CD14-positive monocyte (primary cell): ENCODE results near the gene TMED10. TPM values are rescaled to one million over a fixed set of nuclear protein-coding genes. Genes with fewer than 3 reads are reported as not detected.

Experiments
- DNase-seq, 3 donors: peaks; one replicate each; pipeline ENCODE4 v3.0.0-alpha.2; 2011 to 2022
- H2AFZ ChIP-seq: 2 replicates; pipeline ENCODE4 v1.6.0; 2012; ENCODE audit warnings: mild to moderate bottlenecking, low read depth, low read length, inconsistent platforms; ENCODE audit not compliant: insufficient read depth, poor library complexity, severe bottlenecking
- H3K27ac ChIP-seq, 2 donors: 1 replicate in 1 of 2; 2 replicates in 1 of 2; pipeline ENCODE4 v1.5.1; 2012 to 2013; ENCODE audit warnings: low read length in 2 of 2, control low read depth in 1 of 2, inconsistent platforms in 1 of 2, low read depth in 1 of 2, mild to moderate bottlenecking in 1 of 2
- H3K27me3 ChIP-seq, 2 donors: one replicate each; pipeline versions ENCODE4 v1.6.0 to v1.6.1; 2011 to 2013; ENCODE audit warnings: low read length in 2 of 2; ENCODE audit not compliant: control insufficient read depth in 2 of 2, insufficient read depth in 2 of 2
- H3K36me3 ChIP-seq, 2 donors: replicated peaks in 1 of 2; 1 replicate in 1 of 2; 2 replicates in 1 of 2; pipeline versions ENCODE4 v1.5.1 to v1.6.1; 2012 to 2013; ENCODE audit warnings: low read length in 2 of 2, control low read depth in 1 of 2, inconsistent platforms in 1 of 2, mild to moderate bottlenecking in 1 of 2; ENCODE audit not compliant: insufficient read depth in 2 of 2, control insufficient read depth in 1 of 2
- H3K4me1 ChIP-seq, 2 donors: 1 replicate in 1 of 2; 2 replicates in 1 of 2; pipeline versions ENCODE4 v1.5.1 to v1.6.1; 2012 to 2013; ENCODE audit warnings: low read length in 2 of 2, control low read depth in 1 of 2, inconsistent platforms in 1 of 2, mild to moderate bottlenecking in 1 of 2, moderate library complexity in 1 of 2; ENCODE audit not compliant: insufficient read depth in 2 of 2, control insufficient read depth in 1 of 2
- H3K4me2 ChIP-seq: replicated peaks from 2 replicates; pipeline ENCODE3; 2012; ENCODE audit warnings: low read length, moderate library complexity, mild to moderate bottlenecking; ENCODE audit not compliant: poor library complexity, severe bottlenecking; ENCODE audit errors: extremely low read depth
- H3K4me3 ChIP-seq, 3 experiments: fragments of 200-600 bp in 1 of 3; sonication (generic) in 1 of 3; replicated peaks in 1 of 3; 1 replicate in 2 of 3; 2 replicates in 1 of 3; pipeline ENCODE4 v1.5.1; 2011 to 2013; ENCODE audit warnings: low read length in 3 of 3, mild to moderate bottlenecking in 3 of 3, control low read depth in 2 of 3, low read depth in 2 of 3, inconsistent platforms in 1 of 3, moderate library complexity in 1 of 3
- H3K79me2 ChIP-seq: 2 replicates; pipeline ENCODE4 v1.6.0; 2012; ENCODE audit warnings: mild to moderate bottlenecking, control low read depth, inconsistent platforms, low read length, moderate library complexity; ENCODE audit not compliant: insufficient read depth
- H3K9ac ChIP-seq: 2 replicates; pipeline ENCODE4 v1.6.0; 2017; ENCODE audit warnings: low read length, mild to moderate bottlenecking; ENCODE audit not compliant: insufficient read depth, poor library complexity, severe bottlenecking
- H3K9me3 ChIP-seq, 2 donors: replicated peaks in 1 of 2; 1 replicate in 1 of 2; 2 replicates in 1 of 2; pipeline versions ENCODE4 v1.5.1 to v1.6.1; 2012 to 2013; ENCODE audit warnings: low read length in 2 of 2, control low read depth in 1 of 2; ENCODE audit not compliant: control insufficient read depth in 1 of 2, insufficient read depth in 1 of 2
- H4K20me1 ChIP-seq: 2 replicates; pipeline ENCODE4 v1.6.0; 2012; ENCODE audit warnings: mild to moderate bottlenecking, low read length, control low read depth, moderate library complexity; ENCODE audit not compliant: insufficient read depth
- H3K27ac Mint-ChIP-seq, 7 donors: one replicate each; pipeline ENCODE4 v1.8.0; 2020; ENCODE audit warnings: mild to moderate bottlenecking in 7 of 7, mixed read lengths in 7 of 7, moderate library complexity in 6 of 7, inconsistent platforms in 2 of 7
- H3K27me3 Mint-ChIP-seq, 3 donors: one replicate each; pipeline ENCODE4 v1.8.0; 2021 to 2022; ENCODE audit warnings: low read depth in 3 of 3, mild to moderate bottlenecking in 3 of 3, mixed read lengths in 3 of 3, moderate library complexity in 3 of 3, inconsistent platforms in 1 of 3
- H3K36me3 Mint-ChIP-seq, 2 donors: one replicate each; pipeline ENCODE4 v1.8.0; 2020; ENCODE audit warnings: mixed read lengths in 2 of 2, inconsistent platforms in 1 of 2, mild to moderate bottlenecking in 1 of 2
- H3K4me1 Mint-ChIP-seq: one replicate; pipeline ENCODE4 v1.8.0; 2020; ENCODE audit warnings: mild to moderate bottlenecking, mixed read lengths
- H3K4me3 Mint-ChIP-seq, 2 donors: one replicate each; pipeline ENCODE4 v1.8.0; 2020; ENCODE audit warnings: mild to moderate bottlenecking in 2 of 2, mixed read lengths in 2 of 2, moderate library complexity in 1 of 2
- H3K9me3 Mint-ChIP-seq, 7 donors: one replicate each; pipeline ENCODE4 v1.8.0; 2020 to 2022; ENCODE audit warnings: mixed read lengths in 7 of 7, mild to moderate bottlenecking in 6 of 7, moderate library complexity in 6 of 7, inconsistent platforms in 2 of 7
- WGBS: methylation state at CpG from one replicate; pipeline ENCODE4 v1.1.5; 2013; ENCODE audit warnings: missing lambda C conversion rate; ENCODE audit not compliant: insufficient coverage; 5-methylcytosine and 5-hydroxymethylcytosine counted together
- intact Hi-C, 2 donors: fragments of 100-400 bp; cut with micrococcal nuclease; formaldehyde crosslinking; loops; one replicate each; pipeline versions ENCODE4 v1.15.0 to v1.15.1; 2023
- polyA plus RNA-seq, 3 donors: library from polyadenylated mRNA; depleted of rRNA in 1 of 3; unstranded in 2 of 3; stranded (reverse) in 1 of 3; fragments of 300-500 nt in 2 of 3; fragments of >200 nt in 1 of 3; fragmentation: Illumina TruSeq in 2 of 3; gene quantifications; 1 replicate in 2 of 3; 2 replicates in 1 of 3; pipeline ENCODE4 v1.2.3, GENCODE V29; 2012 to 2021
- TF ChIP-seq, protein P1 (sequence below): fragments of 200-600 bp; IDR thresholded peaks from one replicate; pipeline ENCODE4 v1.8.0; 2022; ENCODE audit warnings: antibody characterized with exemption, mild to moderate bottlenecking

The TMED10 gene
- polyA plus RNA-seq, 3 donors, result 98.5 to 243 (median 233) TPM

DNA sequence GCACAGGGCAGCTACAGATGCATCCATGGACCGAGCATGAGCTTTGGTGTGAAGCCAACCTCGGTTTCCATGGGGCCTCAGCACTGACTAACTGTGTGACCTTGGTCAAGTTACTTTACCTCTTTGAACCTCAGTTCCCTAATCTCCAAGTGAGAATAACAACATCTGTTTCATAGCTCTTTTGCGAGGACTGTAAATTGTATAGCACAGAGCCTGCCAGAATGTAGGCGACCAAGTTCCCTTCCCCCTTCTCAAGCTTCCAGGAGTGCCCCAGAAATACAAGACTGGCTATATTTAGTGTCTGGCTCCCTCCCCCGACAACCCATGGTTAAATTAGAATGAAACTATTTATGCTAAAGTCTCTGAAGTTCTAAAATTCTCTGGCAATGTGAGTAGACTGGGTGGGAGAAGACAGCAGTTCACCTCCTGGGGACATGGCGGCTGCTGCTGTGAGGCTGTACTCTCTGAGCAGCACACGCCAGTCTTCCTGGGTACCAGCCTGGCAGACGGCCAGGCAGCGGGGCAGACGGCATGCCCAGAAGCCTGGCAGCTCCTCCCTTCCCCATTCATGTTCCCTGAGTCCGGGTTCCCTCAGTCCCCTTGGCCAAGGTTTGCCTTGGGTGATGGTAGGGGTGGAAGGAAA, 22.0 kb upstream of the TMED10 start:
- Histone ChIP-seq H3K27ac (no peak overlapping the region), H3K9ac (no peak overlapping the region), H3K36me3 (no peaks in the 10 kb centered on the region), H3K4me2 (no peak overlapping the region), H2AFZ (no peak overlapping the region), H3K79me2 (no peaks in the 10 kb centered on the region), H3K9me3 (no peaks in the 10 kb centered on the region), H3K4me3 (no peak overlapping the region), H3K4me1 (peaks cover 26 to 36% of the 10 kb centered on the region in 2 donors), H4K20me1 (no peaks in the 10 kb centered on the region), H3K27me3 (no peaks in the 10 kb centered on the region)
- WGBS, result 93% methylated on average over 3 of the region's 11 CpGs
- H3K4me1 Mint-ChIP-seq, result peaks cover 38% of the 10 kb centered on the region
- TF ChIP-seq, protein P1, sequence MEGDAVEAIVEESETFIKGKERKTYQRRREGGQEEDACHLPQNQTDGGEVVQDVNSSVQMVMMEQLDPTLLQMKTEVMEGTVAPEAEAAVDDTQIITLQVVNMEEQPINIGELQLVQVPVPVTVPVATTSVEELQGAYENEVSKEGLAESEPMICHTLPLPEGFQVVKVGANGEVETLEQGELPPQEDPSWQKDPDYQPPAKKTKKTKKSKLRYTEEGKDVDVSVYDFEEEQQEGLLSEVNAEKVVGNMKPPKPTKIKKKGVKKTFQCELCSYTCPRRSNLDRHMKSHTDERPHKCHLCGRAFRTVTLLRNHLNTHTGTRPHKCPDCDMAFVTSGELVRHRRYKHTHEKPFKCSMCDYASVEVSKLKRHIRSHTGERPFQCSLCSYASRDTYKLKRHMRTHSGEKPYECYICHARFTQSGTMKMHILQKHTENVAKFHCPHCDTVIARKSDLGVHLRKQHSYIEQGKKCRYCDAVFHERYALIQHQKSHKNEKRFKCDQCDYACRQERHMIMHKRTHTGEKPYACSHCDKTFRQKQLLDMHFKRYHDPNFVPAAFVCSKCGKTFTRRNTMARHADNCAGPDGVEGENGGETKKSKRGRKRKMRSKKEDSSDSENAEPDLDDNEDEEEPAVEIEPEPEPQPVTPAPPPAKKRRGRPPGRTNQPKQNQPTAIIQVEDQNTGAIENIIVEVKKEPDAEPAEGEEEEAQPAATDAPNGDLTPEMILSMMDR, result no peak
- intact Hi-C loops, result no loop called here
- H3K36me3 Mint-ChIP-seq, result peaks cover 0 to 6% of the 10 kb centered on the region in 2 donors
- H3K4me3 Mint-ChIP-seq, result no peak overlapping the region
- no peak for DNase-seq
- peaks cover 0 to 2% (median 0%) of the 10 kb centered on the region in 7 donors for H3K9me3 Mint-ChIP-seq
- peak overlapping the region in 4 of 7 donors; percentile 54 to 71 (median 58) for H3K27ac Mint-ChIP-seq
- peaks cover 0 to 5% (median 1%) of the 10 kb centered on the region in 3 donors for H3K27me3 Mint-ChIP-seq

DNA sequence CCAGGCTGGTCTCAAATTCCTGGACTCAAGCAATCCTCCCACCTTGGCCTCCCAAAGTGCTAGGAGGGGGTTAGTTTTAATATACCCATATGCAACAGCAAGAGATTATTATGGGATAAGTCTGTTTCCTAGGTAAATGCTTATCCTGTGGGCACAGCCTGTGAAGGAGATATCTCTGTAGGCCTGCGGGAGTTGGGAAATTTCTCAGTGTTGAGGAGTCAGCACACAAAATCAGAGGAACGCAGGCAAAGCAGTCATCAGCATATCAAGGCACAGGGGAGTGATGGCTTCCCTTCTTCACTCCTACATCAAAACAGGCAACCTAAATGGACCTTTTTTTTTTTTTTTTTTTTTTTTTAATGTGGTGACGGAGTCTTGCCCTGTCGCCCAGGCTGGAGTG, 20.9 kb upstream of the TMED10 start:
- Mint-ChIP-seq H3K27me3 (peaks cover 0 to 5% (median 1%) of the 10 kb centered on the region in 3 donors), H3K36me3 (peaks cover 0 to 6% of the 10 kb centered on the region in 2 donors), H3K4me1 (peaks cover 38% of the 10 kb centered on the region), H3K4me3 (no peak overlapping the region), H3K9me3 (peaks cover 0 to 2% (median 0%) of the 10 kb centered on the region in 7 donors), H3K27ac (no peak overlapping the region)
- Histone ChIP-seq H3K79me2 (no peaks in the 10 kb centered on the region), H3K27ac (no peak overlapping the region), H2AFZ (no peak overlapping the region), H3K27me3 (no peaks in the 10 kb centered on the region), H3K4me2 (no peak overlapping the region), H3K36me3 (no peaks in the 10 kb centered on the region), H3K4me1 (peaks cover 26 to 36% of the 10 kb centered on the region in 2 donors), H3K4me3 (no peak overlapping the region), H4K20me1 (no peaks in the 10 kb centered on the region), H3K9ac (no peak overlapping the region), H3K9me3 (no peaks in the 10 kb centered on the region)
- TF ChIP-seq, protein P1, result no peak
- intact Hi-C loops, result no loop called here
- no CpG with 5 or more reads among the region's 4 CpGs for WGBS
- no peak for DNase-seq
